Activated CD4-positive, alpha-beta T cell treated with anti-CD3 and anti-CD28 coated beads, Interleukin-2, Interleukin-4, amounts not matched to agents 100 ng/mL and 50 ng/mL, durations not matched to agents 16 hours and 8 hours (primary cell): Measurements from ENCODE around the gene TMEM37.

Experiments used
- DNase-seq: peaks from one replicate; pipeline ENCODE4 v3.0.0-alpha.2; 2020; ENCODE audit warnings: low spot score

Gene TMEM37

DNA sequence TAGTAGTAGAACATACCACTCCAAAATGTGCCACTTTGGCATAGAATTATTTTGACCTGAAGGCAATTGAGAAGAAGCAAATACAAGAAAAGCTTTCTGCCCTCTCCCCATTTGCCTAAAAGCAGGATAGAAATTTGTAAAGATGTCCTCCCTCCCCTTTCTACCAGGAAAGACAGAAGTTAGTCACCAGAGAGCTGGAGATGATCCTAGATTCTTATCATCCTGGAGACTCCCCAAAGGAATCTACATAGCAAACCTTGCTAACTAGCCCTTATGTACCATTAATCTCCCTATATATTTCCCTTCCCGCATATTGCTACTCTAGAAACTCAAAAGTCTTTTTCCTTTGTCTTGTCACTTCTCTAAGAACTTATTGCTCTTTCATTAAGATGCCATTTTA lies 12.6 kb upstream of the TMEM37 start:
- no peak for DNase-seq

DNA sequence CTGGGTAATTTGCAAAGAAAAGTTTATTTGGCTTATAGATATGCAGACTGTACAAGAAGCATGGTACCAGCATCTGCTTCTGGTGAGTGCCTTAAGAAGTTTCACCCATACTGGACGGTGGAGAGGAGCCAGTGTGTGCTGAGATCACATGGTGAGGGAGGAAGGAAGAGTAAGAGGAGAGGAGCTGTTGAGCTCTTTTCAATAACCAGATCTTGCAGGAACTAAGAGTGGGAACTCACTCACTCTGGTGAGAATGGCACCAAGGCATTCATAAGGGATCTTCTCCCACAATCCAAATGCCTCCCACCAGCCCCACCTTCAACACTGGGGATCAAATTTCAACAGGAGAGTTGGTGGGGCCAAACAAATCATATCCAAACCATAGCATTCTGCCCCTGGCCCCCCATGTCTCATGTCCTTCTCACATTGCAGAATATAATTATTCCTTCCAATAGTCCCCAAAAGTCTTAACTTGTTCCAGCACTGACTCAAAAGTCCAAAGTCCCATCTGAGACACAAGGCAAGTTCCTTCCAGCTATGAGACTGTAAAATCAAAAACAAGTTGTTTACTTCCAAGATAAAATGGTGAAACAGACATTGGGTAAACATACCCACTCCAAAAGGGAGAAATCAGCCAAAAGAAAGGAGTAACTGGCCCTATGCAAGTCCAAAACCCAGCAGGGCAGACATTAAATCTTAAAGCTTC lies 11.7 kb upstream of the TMEM37 start:
- DNase-seq: no peak

DNA sequence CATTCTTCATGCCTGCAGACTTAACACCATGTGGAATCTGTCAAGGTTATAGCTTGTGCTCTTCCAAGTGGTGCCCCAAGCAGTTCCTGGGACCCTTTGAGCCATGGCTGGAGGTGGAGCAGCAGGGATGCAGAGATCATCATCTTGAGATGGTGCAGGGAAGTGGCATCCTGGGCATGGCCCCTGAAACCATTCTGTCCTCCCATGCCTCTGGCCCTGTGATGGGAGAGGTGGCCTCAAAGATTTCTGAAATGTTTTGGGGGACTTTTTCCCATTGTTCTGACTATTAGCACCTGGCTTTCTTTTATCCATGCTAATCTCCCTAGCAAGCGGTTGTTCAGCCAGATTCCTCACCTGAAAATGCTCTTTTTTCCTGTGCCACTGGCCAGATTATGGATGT lies 10.3 kb upstream of the TMEM37 start:
- no peak for DNase-seq

DNA sequence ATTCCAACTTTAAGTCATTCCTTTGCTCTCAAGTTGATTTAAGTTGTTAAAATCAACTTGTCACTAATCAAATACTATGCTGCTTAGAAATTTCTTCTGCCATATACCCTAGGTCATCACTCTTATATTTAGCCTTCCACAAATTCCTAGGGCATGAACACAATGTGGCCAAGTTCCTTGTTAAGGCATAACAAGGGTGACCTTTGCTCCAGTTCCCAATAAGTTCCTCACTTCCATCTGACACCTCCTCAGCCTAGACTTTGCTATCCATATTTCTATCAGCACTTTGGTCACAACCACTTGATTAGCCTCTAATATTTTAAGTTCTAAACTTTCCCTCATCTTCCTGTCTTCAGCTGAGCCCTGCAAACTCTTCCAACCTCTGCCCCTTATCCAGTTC lies 9.9 kb upstream of the TMEM37 start:
- DNase-seq: no peak

DNA sequence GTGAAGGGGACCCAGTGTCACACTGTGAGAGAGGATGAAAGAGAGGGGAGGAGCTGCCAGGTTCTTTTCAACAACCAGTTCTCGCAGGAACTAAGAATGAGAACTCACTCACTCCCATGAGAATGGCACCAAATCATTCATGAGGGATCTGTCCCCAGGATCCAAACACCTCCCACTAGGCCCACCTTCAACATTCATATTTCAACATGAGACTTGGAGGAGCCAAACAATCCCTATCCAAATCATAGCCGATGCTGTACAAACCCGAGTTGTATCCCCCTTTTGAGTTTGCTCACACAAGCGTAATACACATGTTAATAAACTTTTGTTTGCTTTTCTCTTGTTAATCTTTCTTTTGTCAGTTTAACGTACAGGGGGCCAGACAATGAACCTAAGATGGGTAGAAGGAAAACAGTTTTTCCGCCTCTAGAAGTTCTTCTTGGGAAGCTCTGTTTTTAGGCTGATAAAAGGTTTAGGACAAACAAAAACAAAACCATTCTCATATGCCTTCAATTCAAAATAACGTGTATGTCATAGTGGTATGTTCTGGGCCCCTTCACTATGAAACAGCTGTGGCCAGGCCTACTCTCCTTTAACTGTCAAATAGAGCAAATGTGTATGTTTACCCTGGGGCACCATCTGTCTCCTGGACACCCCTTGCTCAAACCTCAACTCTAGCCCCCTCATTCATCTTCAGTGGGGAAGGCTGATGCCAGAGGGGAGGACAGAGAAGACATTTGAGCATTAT lies 9.1 kb upstream of the TMEM37 start:
- no peak for DNase-seq

DNA sequence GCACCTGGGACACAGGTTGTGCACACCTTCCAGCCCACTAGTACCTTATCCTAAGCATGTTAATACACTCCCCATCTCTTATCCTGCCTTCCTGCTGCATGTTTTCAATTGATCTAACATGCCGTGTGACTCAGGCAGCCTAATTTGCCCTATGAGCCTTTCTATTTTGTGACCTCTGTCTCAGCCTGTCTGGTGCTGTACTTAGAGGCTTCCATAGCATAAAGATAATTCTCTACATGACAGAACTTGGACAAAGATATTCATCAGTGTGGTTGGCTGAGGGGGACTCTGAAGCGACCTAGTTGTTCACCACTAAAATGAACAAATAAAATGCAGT lies 8.6 kb upstream of the TMEM37 start:
- no peak for DNase-seq

DNA sequence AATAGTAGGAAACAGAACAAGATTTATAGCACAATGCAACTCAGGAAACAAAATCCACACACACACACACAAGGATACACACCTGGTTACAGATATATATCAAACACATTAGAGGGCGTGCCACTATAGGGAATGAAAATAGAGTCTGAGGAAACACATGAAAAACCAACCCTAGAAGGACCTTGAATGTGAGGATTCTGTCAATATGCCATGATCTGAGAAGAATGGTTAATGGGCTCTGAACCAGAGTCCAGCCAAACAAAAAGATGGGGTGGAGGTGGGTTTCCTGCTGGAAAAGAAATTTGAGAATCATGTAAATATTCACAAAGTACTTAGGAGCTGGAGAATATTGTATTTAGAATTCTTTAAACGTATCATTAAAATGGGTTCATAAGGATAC lies 7.8 kb upstream of the TMEM37 start:
- no peak for DNase-seq

DNA sequence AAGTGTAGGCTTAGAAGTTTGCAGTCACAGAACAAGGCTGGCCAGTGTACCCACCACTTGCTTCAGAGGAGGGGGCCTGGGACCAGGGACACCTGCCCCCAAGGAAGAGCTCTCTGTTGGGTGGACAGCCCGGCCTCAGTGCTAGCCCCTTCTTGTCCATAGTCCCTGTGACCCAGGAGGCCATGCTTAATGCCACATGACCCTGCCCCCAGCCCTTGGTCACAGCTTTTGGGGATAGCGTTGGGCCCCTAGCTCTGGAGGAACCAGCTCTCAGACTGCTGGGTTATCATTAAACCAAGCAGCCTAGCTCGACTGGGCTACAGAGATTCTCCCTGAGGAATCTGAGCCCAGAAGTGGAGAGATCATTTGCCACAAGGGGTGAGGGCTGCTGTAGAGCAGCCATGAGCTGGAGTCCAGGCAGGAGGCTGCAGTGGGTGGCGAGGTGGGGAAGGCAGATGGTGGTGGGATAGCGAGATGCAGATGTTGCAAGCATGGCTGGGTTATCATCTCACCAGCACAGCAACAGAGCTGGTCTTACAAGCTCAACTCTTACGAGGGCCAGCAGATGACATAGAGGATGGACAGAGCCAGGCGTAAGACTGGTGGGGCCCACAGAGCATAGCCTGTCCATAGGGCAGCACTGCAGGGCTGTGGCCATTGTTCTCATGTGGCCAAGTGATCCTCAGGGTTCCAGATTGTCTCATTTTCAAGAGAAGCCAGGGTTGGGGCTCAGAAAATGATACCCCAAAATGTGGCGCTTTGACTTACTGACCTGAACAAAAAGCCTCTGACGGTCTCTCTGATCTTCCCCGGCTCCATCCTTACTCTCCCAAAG lies 7.2 kb upstream of the TMEM37 start:
- DNase-seq: no peak

DNA sequence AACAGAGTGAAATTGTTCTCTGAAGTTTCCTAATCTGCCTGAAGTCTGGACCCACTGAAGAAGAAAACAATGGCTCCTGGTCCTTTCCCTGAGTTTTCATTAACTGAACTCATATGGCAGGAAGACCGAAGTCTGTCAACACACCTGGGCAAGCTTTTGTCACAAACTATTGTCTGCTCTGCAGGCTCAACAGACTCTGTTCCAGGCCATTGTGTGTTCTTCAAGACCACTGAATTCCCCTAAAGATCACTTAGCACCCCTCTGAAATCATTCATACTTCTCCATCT lies 6.6 kb upstream of the TMEM37 start:
- no peak for DNase-seq

DNA sequence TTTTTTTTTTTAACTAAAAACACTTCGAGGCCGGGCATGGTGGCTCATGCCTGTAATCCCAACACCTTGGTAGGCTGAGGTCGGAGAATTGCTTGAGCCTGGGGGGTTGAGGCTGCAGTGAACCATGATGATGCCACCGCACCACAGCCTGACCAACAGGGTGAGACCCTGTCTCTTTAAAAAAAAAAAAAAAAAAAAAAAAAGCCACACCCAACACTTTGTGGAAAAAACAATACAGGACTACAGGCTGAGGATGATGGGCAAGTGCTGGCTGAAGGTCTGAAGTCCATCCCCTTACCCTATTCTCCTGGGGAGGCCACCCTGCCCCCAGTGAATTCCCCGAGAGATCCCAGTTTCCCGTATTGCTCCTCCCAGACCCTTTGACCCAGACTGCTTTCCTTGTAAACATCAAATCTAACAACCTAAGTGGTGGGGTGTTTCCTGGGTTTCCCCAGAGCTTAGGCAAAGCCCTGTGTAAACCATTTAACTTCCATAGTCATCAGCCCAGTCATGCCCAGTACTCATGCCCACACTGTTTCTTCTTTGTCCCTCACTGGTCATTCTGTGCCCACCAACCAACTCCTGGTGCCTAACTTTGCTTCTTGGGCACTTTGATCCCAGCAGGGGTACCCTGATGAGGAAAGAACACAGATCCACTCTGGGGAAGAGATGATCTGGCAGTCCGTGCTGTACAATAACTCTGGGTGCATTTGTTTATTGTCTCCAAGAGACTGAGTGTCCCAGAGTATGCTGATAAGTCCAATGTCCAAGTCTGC lies 5.8 kb upstream of the TMEM37 start:
- no peak for DNase-seq

DNA sequence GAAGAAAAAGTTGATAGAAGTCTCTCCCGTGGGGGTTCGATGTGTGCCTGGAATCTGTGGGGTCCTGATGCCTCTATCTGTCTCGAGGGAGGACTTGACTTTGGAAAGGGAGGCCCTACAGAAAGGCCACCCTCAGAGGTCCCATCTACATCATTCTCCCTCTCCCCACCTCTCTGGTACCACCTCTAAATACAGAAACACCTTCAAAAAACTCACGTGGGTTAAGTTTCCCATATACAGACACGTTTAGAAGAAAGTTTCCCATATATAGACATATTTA lies 5.3 kb upstream of the TMEM37 start:
- no peak for DNase-seq

DNA sequence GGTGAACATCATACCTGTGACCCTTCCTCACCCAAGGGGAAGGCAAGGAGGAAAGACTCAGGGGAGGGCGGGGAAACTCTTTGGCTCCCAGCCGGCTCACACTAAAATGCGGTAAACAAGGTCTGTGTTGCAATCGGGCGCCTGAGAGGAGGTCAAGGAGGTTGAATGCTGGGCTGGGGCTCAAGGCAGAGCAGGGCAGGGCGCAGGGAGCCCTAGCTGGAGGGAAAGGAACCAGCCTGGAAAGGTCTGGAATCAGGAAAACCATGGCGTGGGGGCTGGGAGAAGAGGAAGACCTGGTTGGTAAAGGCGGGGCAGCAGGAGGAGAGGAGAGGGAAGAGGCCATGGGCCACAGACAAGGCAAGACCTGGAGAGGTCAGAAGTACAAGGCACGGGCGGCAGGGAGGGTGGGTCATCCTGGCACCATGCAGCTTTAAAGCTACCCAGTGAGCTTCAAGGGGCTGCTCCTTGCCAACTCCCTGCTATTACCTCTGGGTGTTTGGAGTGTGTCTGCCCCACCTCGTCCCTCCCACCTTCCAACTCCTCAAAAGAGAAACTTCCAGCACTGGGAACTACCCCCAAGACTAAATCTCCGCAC lies 4.8 kb upstream of the TMEM37 start:
- DNase-seq: no peak

DNA sequence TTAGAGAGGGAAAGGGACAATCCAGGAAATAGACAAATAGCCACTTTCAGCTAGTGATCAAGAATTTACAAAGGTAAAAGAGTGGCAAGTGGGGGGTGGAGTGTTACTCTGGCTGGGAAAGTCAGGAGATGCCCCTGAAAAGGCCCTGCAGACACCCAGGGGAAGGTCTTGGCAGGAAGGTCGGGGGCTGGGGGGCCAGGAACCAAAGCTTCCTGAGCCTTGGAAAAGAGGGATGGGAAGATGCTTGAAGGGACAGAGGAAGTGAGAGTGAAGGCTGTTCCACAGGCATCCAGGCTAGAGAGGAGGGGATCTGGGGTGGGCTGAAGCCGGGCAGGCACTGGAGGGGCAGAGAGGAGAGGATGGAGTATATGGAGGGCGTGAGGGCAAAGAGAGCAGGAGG lies 3.9 kb upstream of the TMEM37 start:
- DNase-seq: no peak

DNA sequence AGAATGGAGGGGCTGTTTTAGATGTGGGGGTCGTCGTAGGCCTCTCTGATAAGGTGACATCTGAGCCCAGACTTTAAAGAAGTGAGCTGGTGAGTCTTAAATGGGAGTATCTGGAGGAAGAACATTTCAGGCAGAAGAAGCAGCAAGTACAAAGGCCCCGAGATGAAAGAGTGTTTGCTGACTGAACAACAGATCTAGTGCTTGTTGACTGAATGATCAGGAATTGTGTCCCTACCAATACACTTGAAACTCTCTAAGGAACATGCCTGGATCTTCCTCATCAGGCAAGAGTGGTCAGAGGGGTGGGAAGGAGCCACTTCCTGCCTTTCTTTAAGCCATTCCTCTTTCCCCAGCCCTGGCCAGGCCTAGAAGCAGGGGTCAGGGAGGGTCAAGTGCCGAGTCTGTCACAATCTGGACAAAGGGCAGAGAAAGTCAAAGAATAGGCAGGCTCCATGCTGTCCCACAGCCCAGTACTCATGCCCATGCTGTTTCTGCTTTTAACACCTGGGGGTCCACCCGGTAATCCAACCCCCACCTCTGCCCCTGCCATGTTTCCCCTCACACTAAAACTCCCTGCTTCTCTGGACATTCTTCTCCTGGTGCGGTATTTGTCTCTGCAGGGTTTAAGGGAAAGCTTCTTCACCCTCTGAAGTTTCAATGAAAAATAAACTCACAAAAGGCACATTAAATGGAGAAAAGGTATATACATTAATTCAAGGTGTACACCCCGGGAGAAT lies 3.0 kb upstream of the TMEM37 start:
- DNase-seq: no peak

DNA sequence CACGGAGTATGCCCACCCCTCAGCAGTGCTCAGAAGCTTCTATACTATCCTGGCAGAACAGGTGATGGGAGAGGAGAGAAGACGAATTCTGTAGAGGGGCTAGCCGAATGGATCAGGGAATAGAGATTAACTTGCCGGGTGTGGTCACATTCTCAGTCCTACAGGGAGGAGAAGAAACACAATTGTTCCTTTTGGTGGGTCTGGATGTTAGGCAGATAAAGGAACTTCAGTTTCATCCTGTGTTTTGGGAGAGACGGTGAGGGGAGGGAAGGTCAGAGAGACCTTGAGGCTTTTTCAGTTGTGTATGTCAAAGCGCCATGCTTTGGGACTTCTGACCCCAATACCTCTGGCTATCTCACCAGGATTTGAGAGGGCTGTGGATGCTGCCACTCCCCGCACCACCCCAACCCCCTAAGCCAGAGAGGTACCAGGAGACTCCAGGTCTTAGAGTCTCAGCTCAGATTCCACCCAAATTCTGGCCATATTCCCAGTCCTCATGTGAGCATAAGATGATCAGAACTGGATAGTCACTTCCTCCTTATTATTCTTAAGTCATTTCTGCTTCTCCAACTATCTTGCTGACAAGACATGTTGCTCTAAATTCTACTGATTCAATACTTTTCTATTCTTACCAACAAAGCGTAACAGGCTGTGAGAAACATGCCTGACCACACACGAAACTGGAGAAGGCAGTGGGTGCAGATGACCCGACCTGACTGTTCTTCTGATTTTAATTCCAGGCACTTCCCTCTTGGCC lies 2.3 kb upstream of the TMEM37 start:
- no peak for DNase-seq

DNA sequence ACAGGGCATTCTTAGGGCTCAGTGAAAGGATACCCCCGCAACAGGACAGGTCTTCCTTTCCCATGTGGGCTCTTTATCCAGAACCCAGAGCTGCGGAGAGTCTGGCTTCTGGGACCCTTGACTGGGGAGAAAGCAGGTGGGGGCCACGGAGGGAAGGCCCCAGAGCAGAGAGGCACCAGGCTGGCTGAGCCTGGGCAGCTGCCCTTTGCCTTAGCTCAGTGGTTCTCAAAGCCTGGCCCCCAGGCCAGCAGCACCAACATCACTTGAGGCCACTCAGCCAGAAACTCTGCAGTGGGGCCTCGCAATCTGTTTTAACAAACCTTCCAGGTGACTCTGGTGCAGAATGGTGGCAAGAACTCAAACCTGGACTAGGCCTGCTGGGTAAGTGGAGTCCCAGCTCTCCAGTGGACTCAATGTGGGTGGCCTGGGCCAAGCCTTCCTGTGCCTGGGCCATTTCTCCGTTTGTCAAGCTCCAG lies 1.6 kb upstream of the TMEM37 start:
- no peak for DNase-seq

DNA sequence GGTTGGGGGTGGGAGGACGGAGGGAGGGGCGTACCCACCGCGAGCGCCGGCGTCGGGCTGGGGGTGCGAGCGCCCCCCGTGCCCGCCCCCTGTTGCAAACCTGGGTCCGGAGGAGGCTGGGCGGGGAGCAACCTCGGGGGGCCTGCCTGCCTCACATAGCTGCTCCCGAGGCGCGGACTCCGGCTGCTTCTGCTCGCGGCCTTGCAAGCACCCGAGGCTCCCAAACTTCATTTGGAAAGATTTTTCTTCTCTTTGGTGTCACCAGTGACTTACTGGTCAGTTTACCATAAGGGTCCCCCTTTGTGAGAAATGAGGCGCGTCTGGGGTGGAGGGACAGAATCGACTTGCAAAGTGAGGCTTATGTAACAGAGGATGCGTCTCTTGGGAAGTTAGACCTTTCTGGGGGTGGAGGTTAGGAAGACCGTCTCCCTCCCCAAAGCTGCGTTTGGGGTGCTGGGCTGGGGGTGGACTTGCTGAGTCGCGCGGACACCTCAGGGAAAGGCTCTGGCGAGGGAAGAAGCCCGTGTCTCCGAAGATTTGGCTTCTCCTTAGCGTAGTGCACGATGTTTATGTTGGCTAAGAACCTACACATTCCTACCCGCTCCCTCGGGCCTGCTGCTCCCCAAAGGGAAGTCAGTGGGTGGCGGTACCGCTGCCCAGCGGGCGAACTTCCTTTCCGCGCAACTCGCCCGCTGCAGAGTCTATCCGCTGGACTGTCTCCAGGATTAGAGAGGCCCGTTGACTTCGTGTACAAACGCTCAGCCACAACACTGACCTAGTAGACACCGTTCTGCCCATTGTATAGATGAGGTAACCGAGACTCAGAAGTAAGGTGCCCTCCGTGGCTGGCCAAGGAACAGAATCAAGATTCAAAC lies 559 bp downstream of the TMEM37 start:
- no peak for DNase-seq

DNA sequence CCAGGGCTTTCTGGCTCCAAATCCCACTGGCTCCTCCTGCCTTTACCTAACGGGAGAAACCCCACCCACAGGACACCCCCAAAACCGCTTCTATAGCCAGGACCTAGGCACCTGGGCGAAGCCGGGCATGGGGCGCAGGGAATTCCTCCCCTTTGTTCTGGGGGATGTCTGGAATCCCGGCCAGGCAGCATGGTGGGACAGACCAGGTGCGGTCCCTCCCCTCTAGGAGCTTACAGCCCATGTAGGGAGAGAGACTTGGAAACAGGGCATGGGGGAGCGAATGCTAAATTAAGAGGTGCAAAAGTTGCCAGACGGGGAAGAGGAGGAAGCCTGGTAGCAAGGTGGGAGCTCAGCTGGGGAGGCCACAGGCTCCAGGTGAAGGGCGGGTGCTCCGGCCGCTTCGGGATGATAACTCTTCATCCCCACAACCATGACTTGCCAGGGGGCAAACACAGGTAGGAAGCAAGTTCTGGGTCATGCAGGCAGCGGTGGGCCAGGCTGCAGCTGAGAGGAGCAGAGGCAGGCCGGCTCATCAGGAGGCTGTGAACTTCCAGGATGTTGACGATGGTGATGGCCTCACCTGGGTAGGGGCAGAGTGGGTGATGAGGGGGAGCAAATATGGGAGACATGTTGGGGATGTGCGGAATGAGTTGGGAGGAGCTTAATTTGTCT lies 1.3 kb downstream of the TMEM37 start:
- no peak for DNase-seq

DNA sequence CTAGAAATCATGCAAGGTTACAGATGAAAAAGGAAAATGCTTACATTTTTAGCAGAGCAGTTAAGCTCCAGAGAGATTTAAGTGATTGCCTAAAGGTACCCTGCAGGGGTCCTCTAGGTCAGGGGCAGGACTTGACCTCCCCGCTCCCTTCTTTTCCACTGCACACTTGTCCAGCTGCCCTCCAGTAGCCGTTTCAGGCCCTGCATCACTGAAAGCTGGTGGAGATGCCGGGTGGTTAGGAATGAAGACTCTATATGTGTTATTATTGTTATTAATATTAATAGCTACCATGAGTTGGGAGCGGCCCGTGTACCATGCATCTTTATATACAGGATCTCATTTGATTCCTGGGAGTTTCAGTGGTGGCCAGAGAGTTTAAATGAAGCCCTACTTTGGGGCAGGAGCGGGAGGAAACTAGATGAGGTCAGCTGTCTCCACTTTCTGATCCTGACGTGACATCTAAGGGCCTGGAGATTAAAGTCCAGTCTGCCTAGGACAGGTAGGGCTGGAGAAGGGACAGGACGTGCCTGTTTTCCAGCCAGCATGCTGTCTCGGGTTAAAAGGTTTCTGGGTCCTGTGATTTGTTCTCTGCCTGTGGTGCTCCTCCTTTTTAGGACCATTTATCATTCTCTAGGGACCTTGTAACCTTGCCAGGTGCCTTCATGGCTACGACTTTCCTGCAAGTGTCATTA lies 2.1 kb downstream of the TMEM37 start:
- DNase-seq: no peak
